Measurements from ENCODE around the gene OPTC.

OPTC gene

GRCh38 chr1:203539831-203540546, 46.0 kb downstream of the OPTC start:
- DNase-seq: no peak

- DNase-seq: no peak
These were observed 50.5 kb downstream of the OPTC start for GRCh38 chr1:203544485-203544884.

GRCh38 chr1:203544978-203545816, 51.2 kb downstream of the OPTC start:
- no peak for DNase-seq

- DNase-seq: no peak
These were observed 52.3 kb downstream of the OPTC start for GRCh38 chr1:203546274-203546673.

- no peak for DNase-seq
These were observed 53.2 kb downstream of the OPTC start for GRCh38 chr1:203547147-203547546.

- DNase-seq: no peak
These were observed 53.9 kb downstream of the OPTC start for GRCh38 chr1:203547771-203548421.

GRCh38 chr1:203548892-203549291, 54.9 kb downstream of the OPTC start:
- DNase-seq: no peak

- no peak for DNase-seq
These were observed 55.4 kb downstream of the OPTC start for GRCh38 chr1:203549309-203549708.

- DNase-seq: no peak
These were observed 56.9 kb downstream of the OPTC start for GRCh38 chr1:203550846-203551245.

- DNase-seq: no peak
These were observed 57.6 kb downstream of the OPTC start for GRCh38 chr1:203551550-203551949.

GRCh38 chr1:203553496-203553895, 59.5 kb downstream of the OPTC start:
- no peak for DNase-seq

- DNase-seq: no peak
These were observed 60.1 kb downstream of the OPTC start for GRCh38 chr1:203554071-203554470.

- no peak for DNase-seq
These were observed 61.1 kb downstream of the OPTC start for GRCh38 chr1:203555076-203555475.

GRCh38 chr1:203555511-203556046, 61.6 kb downstream of the OPTC start:
- no peak for DNase-seq

- no peak for DNase-seq
These were observed 62.3 kb downstream of the OPTC start for GRCh38 chr1:203556047-203556851.

GRCh38 chr1:203557390-203557789, 63.4 kb downstream of the OPTC start:
- no peak for DNase-seq

- no peak for DNase-seq
These were observed 64.3 kb downstream of the OPTC start for GRCh38 chr1:203558064-203558760.
